Mesothelial cell of epicardium (in vitro differentiated cells): ENCODE measurements around the gene SAMD4B. TPM values are rescaled to one million over a fixed set of nuclear protein-coding genes. Genes with fewer than 3 reads are reported as not detected.

ENCODE experiments used
- DNase-seq, 2 experiments: peaks; one replicate each; pipeline ENCODE4 v3.0.0; 2021; ENCODE audit warnings: low spot score in 2 of 2; ENCODE audit not compliant: unreplicated experiment in 2 of 2
- H3K27ac Mint-ChIP-seq: 2 replicates; pipeline ENCODE4 v1.8.0; 2021; ENCODE audit warnings: mixed read lengths
- H3K27me3 Mint-ChIP-seq: 2 replicates; pipeline ENCODE4 v1.8.0; 2021; ENCODE audit warnings: low read depth, mixed read lengths
- H3K36me3 Mint-ChIP-seq: 2 replicates; pipeline ENCODE4 v1.8.0; 2021; ENCODE audit warnings: mixed read lengths
- H3K4me1 Mint-ChIP-seq: 2 replicates; pipeline ENCODE4 v1.8.0; 2021; ENCODE audit warnings: mixed read lengths
- H3K4me3 Mint-ChIP-seq: 2 replicates; pipeline ENCODE4 v1.8.0; 2021; ENCODE audit warnings: mild to moderate bottlenecking, moderate library complexity, mixed read lengths
- H3K9me3 Mint-ChIP-seq: 2 replicates; pipeline ENCODE4 v1.8.0; 2021; ENCODE audit warnings: mixed read lengths
- CTCF ChIP-seq: fragments of 200-600 bp; sonication (generic); IDR thresholded peaks from one replicate; pipeline ENCODE4 v1.5.0; 2021; ENCODE audit warnings: antibody characterized with exemption; ENCODE audit not compliant: unreplicated experiment
- total RNA-seq: library from RNA; stranded (reverse); gene quantifications from 3 replicates; pipeline ENCODE4 v1.2.1, GENCODE V29; 2021

The SAMD4B gene
- total RNA-seq, 1 donor from 2014 or later: 128 TPM

GRCh38 chr19:39411081-39411831 is 69.0 kb downstream of the SAMD4B start:
- peaks cover 51% of the 10 kb centered on the region for H3K4me1 Mint-ChIP-seq

GRCh38 chr19:39411832-39412099 is 69.5 kb downstream of the SAMD4B start:
- peaks cover 50% of the 10 kb centered on the region for H3K4me1 Mint-ChIP-seq
- peak; percentile 83 for TF ChIP-seq CTCF
- peaks cover 1% of the 10 kb centered on the region for H3K27me3 Mint-ChIP-seq
- DNase-seq: peak; percentile 72 to 92
- peak overlapping the region; percentile 94 for H3K4me3 Mint-ChIP-seq
- H3K9me3 Mint-ChIP-seq: no peaks in the 10 kb centered on the region
- peaks cover 4% of the 10 kb centered on the region for H3K36me3 Mint-ChIP-seq
- H3K27ac Mint-ChIP-seq: peak overlapping the region; percentile 87

More at GRCh38 chr19:39411081-39411831, 69.0 kb downstream of the SAMD4B start:
- Mint-ChIP-seq H3K9me3 (no peaks in the 10 kb centered on the region), H3K36me3 (peaks cover 4% of the 10 kb centered on the region), H3K4me3 (peak overlapping the region; percentile 94), H3K27me3 (peaks cover 1% of the 10 kb centered on the region), H3K27ac (peak overlapping the region; percentile 87)
- DNase-seq: no peak
- no peak for TF ChIP-seq CTCF

- peak within 1 kb of the TSS; percentile 94 for H3K4me3 Mint-ChIP-seq
- DNase-seq: peak; percentile 96 to 100
- peak within 1 kb of the TSS; percentile 91 for H3K27ac Mint-ChIP-seq
- H3K9me3 Mint-ChIP-seq: no peaks in the 10 kb centered on the region
- TF ChIP-seq CTCF: peak; percentile 86
- H3K4me1 Mint-ChIP-seq: peaks cover 47% of the 10 kb centered on the region
- H3K27me3 Mint-ChIP-seq: peaks cover 1% of the 10 kb centered on the region
- H3K36me3 Mint-ChIP-seq: peaks cover 5% of the 10 kb centered on the region
Measured at GRCh38 chr19:39412100-39412866, 70.1 kb downstream of the SAMD4B start, which contains the start of gene PLEKHG2. TSS of gene PLEKHG2 (plus strand) at chr19:39412669. CDS start at chr19:39414087, 1,418 bp downstream.

- peaks cover 7% of the 10 kb centered on the region for H3K36me3 Mint-ChIP-seq
- peaks cover 1% of the 10 kb centered on the region for H3K27me3 Mint-ChIP-seq
- peaks cover 46% of the 10 kb centered on the region for H3K4me1 Mint-ChIP-seq
- peak overlapping the region; percentile 91 for H3K27ac Mint-ChIP-seq
- H3K4me3 Mint-ChIP-seq: peak overlapping the region; percentile 94
- peak; percentile 38 for TF ChIP-seq CTCF
- no peaks in the 10 kb centered on the region for H3K9me3 Mint-ChIP-seq
- peak in 1 of 2 experiments; percentile 63 for DNase-seq
Measured at GRCh38 chr19:39412867-39413271, 70.6 kb downstream of the SAMD4B start.

GRCh38 chr19:39413272-39413910 is 71.2 kb downstream of the SAMD4B start:
- Mint-ChIP-seq H3K27ac (peak overlapping the region; percentile 98), H3K9me3 (no peaks in the 10 kb centered on the region), H3K36me3 (peaks cover 7% of the 10 kb centered on the region), H3K4me1 (peaks cover 41% of the 10 kb centered on the region), H3K4me3 (peak overlapping the region; percentile 94), H3K27me3 (peaks cover 1% of the 10 kb centered on the region)
- TF ChIP-seq CTCF: no peak
- DNase-seq: peak; percentile 73 to 74
